Ovary (tissue), 9 donors: ENCODE measurements around the gene PCGF3. TPM values are rescaled to one million over a fixed set of nuclear protein-coding genes. Genes with fewer than 3 reads are reported as not detected.
A peak's percentile ranks its signal among the peaks of the same experiment; 100 is the strongest.

Experiments used
- DNase-seq, 5 donors: peaks; one replicate each; pipeline ENCODE4 v3.0.0-alpha.2; 2019 to 2020
- H3K27ac ChIP-seq, 2 donors: fragments of 200-600 bp; one replicate each; pipeline versions ENCODE4 v1.5.1 to v1.8.0; 2019 to 2022
- H3K27me3 ChIP-seq: fragments of 200-600 bp; one replicate; pipeline ENCODE4 v1.8.0; 2022
- H3K36me3 ChIP-seq: fragments of 200-600 bp; sonication (generic); one replicate; pipeline ENCODE4 v1.5.1; 2019
- H3K4me1 ChIP-seq: one replicate; pipeline ENCODE4 v1.8.1; 2013; ENCODE audit warnings: mild to moderate bottlenecking, moderate library complexity; ENCODE audit not compliant: insufficient read depth
- H3K4me3 ChIP-seq: fragments of 200-600 bp; sonication (generic); one replicate; pipeline ENCODE4 v1.5.1; 2017
- H3K9me3 ChIP-seq, 2 donors: fragments of 200-600 bp in 1 of 2; sonication (generic) in 1 of 2; one replicate each; pipeline versions ENCODE4 v1.5.1 to v1.8.1; 2013 to 2019; ENCODE audit warnings: mild to moderate bottlenecking in 1 of 2, moderate library complexity in 1 of 2
- CTCF ChIP-seq, 3 donors: fragments of 450-650 bp in 2 of 3; fragments of 200-600 bp in 1 of 3; IDR thresholded peaks; one replicate each; pipeline versions ENCODE4 v1.5.1 to v1.8.0; 2016 to 2022; ENCODE audit warnings: antibody characterized with exemption in 3 of 3, mild to moderate bottlenecking in 1 of 3
- EP300 ChIP-seq: sonication (generic); formaldehyde crosslinking; IDR thresholded peaks from one replicate; pipeline ENCODE4 v1.6.1; 2017; ENCODE audit warnings: antibody characterized with exemption
- POLR2A ChIP-seq: fragments of 450-650 bp; IDR thresholded peaks from one replicate; pipeline ENCODE4 v1.6.1; 2017; ENCODE audit warnings: antibody characterized with exemption, mild to moderate bottlenecking, moderate library complexity
- WGBS, 3 donors: extraction: QIAGEN DNeasy Blood & Tissue Kit in 1 of 3; methylation state at CpG; one replicate each; pipeline versions ENCODE4 v1.1.5 to v1.1.7; 2013 to 2017; 5-methylcytosine and 5-hydroxymethylcytosine counted together
- intact Hi-C, 4 donors: fragments of 100-400 bp; cut with DNase I; formaldehyde crosslinking; loops; one replicate each; pipeline versions ENCODE4 v1.11.0 to v1.15.1; 2022 to 2023
- polyA plus RNA-seq, 2 donors: library from polyadenylated mRNA; stranded (reverse); fragments of 200-250 nt in 1 of 2; fragments of 350-450 nt in 1 of 2; fragmentation: Illumina TruSeq in 1 of 2; extraction: RNeasy Lipid Tissue Mini Kit (QIAGEN cat#74804) in 1 of 2; gene quantifications; one replicate each; pipeline ENCODE4 v1.2.3, GENCODE V29; 2013 to 2014
- total RNA-seq, 7 donors: library from RNA; depleted of rRNA in 2 of 7; stranded (reverse); fragments of >200 nt in 2 of 7; fragmentation: NEBNext Ultra II Directional in 3 of 7; extraction: Animal tissue kit (Norgen Biotek cat#: 25700) in 3 of 7; gene quantifications; one replicate each; pipeline versions ENCODE4 v1.1.0 to v1.2.4, GENCODE V29; 2016 to 2023
- donor health status: DM: no; HTN: no; CAD: no; lungs with moderate emphysema.
- donor health status: DM: no; HTN: no; CAD: no.
- donor health status: Bipolar disorder and iron deficiency.
- donor health status: DM: yes; HTN: yes; CAD: no.
- donor health status: DM: no; HTN: no; CAD: no.
- donor health status: DM: yes; HTN: yes; CAD: no.

The PCGF3 gene
- total and polyA plus RNA-seq, 9 donors = 21.7 to 51.2 (median 45.3) TPM

DNA sequence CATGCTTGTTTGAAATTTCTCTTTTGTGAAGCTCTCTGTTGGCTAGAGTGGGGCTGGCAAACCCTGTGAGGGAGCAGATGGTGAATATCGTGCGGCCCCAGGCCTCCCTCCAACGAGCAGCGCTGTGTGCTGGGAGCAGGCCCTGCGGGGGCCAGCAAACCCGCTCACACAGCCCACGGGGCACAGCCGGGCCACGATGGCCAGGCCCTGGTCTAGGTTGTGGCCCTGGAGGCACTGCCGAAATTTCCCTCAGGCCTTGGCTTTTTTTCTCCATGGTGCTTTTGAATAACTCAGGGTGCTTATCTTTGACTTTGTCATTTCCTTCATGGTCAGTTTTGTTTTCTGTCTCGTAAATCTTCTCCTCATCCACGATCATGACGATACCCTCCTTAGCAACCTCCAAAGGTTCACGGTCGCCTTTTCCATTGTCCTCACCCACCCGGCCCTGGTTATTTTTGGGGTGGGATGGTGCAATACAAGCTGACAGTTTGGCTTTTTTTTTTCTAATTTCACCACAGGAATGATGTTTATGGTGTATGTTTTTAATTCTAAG, 20.7 kb downstream of the PCGF3 start:
- TF ChIP-seq EP300 (no peak), CTCF (IDR thresholded peaks at IDR 0.05) (no peak), POLR2A (no peak)
- 6 to 18% (median 11%) methylated on average over 16 of the region's 16 CpGs for WGBS, 3 donors
- no peaks in the 10 kb centered on the region for H3K9me3 ChIP-seq

GRCh38 chr4:726838-727237, 21.2 kb downstream of the PCGF3 start:
- 18 to 39% (median 21%) methylated on average over 17 of the region's 17 CpGs for WGBS, 3 donors
- TF ChIP-seq CTCF (IDR thresholded peaks at IDR 0.05) = no peak
- TF ChIP-seq POLR2A = no peak
- no peak for TF ChIP-seq EP300
- intact Hi-C loops = no loop called here
- DNase-seq = peak in 1 of 5 donors; percentile 33
- Histone ChIP-seq H3K4me3 (no peak overlapping the region), H3K27ac (peak overlapping the region; percentile 46 to 74), H3K9me3 (no peaks in the 10 kb centered on the region), H3K36me3 (no peaks in the 10 kb centered on the region), H3K4me1 (peaks cover 27% of the 10 kb centered on the region), H3K27me3 (no peaks in the 10 kb centered on the region)

More for the DNA sequence above, 20.7 kb downstream of the PCGF3 start:
- intact Hi-C loops = no loop called here
- Histone ChIP-seq H3K36me3 (no peaks in the 10 kb centered on the region), H3K27ac (peak overlapping the region; percentile 64 to 74), H3K27me3 (no peaks in the 10 kb centered on the region), H3K4me1 (peaks cover 32% of the 10 kb centered on the region), H3K4me3 (no peak overlapping the region)
- DNase-seq = peak in 3 of 5 donors; percentile 29 to 63 (median 44)

GRCh38 chr4:727576-727975, 21.9 kb downstream of the PCGF3 start:
- Histone ChIP-seq H3K36me3 (no peaks in the 10 kb centered on the region), H3K4me1 (peaks cover 22% of the 10 kb centered on the region), H3K9me3 (no peaks in the 10 kb centered on the region), H3K27me3 (no peaks in the 10 kb centered on the region), H3K4me3 (no peak overlapping the region), H3K27ac (no peak overlapping the region)
- WGBS, 3 donors = 57 to 61% (median 60%) methylated on average over 6 of the region's 6 CpGs
- no peak for DNase-seq
- intact Hi-C loops = no loop called here
- TF ChIP-seq EP300 = no peak
- TF ChIP-seq CTCF (IDR thresholded peaks at IDR 0.05) = no peak
- TF ChIP-seq POLR2A = no peak

DNA sequence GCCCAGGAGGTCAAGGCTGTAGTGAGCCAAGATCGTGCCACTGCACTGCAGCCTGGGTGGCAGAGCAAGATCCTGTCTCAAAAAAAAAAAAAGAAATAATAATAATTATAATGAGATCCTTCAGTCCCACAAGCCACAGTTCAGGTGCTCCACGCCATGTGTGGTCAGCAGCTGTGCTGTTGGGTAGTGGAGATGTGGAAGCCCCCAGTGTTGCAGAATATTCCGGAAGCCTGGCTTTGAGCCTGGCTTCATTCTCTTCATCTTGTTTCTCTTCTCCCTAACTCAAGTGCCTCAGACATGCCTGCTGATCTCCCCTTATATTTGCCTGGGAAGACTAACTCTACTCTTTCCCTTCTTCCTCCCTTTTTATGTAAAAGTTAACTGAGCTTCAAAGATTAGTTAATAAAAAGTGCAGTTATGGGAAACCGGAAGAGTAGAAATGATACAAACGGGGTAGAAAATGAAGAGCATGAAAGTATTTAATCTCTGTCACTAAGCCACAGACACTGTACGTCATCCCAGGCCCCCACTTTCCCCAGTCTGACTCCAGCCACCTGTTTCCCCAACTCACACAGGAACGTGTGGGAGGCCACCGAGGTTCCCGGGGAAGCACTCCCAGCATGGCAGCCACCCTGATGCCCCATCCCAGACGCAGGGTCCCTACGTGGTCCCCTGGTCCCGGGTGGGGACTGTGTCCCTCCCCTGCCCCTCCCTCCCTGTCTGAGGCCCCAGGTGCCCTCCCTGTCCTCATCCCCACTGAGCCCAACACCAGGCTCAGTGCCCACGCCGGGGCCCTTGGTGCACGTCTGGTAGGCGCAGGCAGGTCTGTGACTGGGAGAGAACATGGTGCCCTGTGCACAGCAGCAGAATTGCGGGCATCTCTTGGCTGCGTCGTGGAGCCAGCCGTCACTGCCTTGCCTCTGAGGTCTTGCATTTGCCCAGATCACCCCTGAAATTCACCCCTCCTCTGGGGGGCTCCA, 24.0 kb downstream of the PCGF3 start:
- no peak overlapping the region for H3K27ac ChIP-seq
- H3K27me3 ChIP-seq = no peaks in the 10 kb centered on the region
- no peak for DNase-seq
- H3K4me3 ChIP-seq = no peak overlapping the region
- H3K9me3 ChIP-seq = no peaks in the 10 kb centered on the region
- WGBS, 3 donors = 85 to 89% (median 86%) methylated on average over 20 of the region's 20 CpGs
- H3K36me3 ChIP-seq = no peaks in the 10 kb centered on the region
- peaks cover 10% of the 10 kb centered on the region for H3K4me1 ChIP-seq
- TF ChIP-seq CTCF (IDR thresholded peaks at IDR 0.05) = no peak
- no peak for TF ChIP-seq EP300
- TF ChIP-seq POLR2A = no peak
- intact Hi-C loops = loop anchor here in 1 of 4 donors (10.0 kb wide), 1 partner anchor 255 kb away; the partner anchor contains the start of gene IDUA
